Neural cell (in vitro differentiated cells): ENCODE data around the gene TMUB1. TPM values are rescaled to one million over a fixed set of nuclear protein-coding genes. Genes with fewer than 3 reads are reported as not detected.

Source experiments
- H2AFZ ChIP-seq: fragments of 200-600, 300-800 bp; sonication (generic), shearing (Covaris generic); 2 replicates; pipeline ENCODE4 v1.6.0; 2014; ENCODE audit warnings: low read depth, mild to moderate bottlenecking, antibody characterized with exemption, low read length, moderate library complexity
- H3F3A ChIP-seq: fragments of 200-600 bp; shearing (Covaris generic); 2 replicates; pipeline ENCODE4 v1.6.1; 2016; ENCODE audit warnings: mild to moderate bottlenecking, moderate library complexity, mixed read lengths, antibody characterized with exemption, low read length; ENCODE audit not compliant: insufficient read depth, poor library complexity, severe bottlenecking
- H3K27ac ChIP-seq: fragments of 200-600, 300-800 bp; sonication (generic), shearing (Covaris generic); 2 replicates; pipeline ENCODE4 v1.5.1; 2014; ENCODE audit warnings: mild to moderate bottlenecking, low read length, moderate library complexity
- H3K27me3 ChIP-seq: fragments of 300-800, 200-600 bp; sonication (generic), shearing (Covaris generic); 2 replicates; pipeline ENCODE4 v1.6.0; 2014; ENCODE audit warnings: mild to moderate bottlenecking, low read depth, low read length, moderate library complexity; ENCODE audit not compliant: insufficient read depth
- H3K36me3 ChIP-seq: fragments of 300-800, 200-600 bp; sonication (generic), shearing (Covaris generic); 2 replicates; pipeline ENCODE4 v1.5.1; 2014; ENCODE audit warnings: mild to moderate bottlenecking, antibody characterized with exemption, low read length, moderate library complexity; ENCODE audit not compliant: insufficient read depth
- H3K4me2 ChIP-seq: fragments of 300-800, 200-600 bp; sonication (generic), shearing (Covaris generic); 2 replicates; pipeline ENCODE4 v1.6.0; 2014; ENCODE audit warnings: mild to moderate bottlenecking, low read length
- H3K4me3 ChIP-seq: fragments of 300-800, 200-600 bp; sonication (generic), shearing (Covaris generic); 2 replicates; pipeline ENCODE4 v1.5.1; 2014; ENCODE audit warnings: mild to moderate bottlenecking, low read length, moderate library complexity
- H3K79me2 ChIP-seq: fragments of 200-600 bp; shearing (Covaris generic); replicated peaks from 2 replicates; pipeline ENCODE4 v1.6.0; 2014; ENCODE audit warnings: mild to moderate bottlenecking, low read length, moderate library complexity; ENCODE audit not compliant: insufficient read depth
- H3K9ac ChIP-seq: fragments of 300-800, 200-600 bp; sonication (generic), shearing (Covaris generic); 2 replicates; pipeline ENCODE4 v1.6.1; 2016; ENCODE audit warnings: mild to moderate bottlenecking, low read length, mixed read lengths
- H3K9me2 ChIP-seq: fragments of 200-600 bp; shearing (Covaris generic); 2 replicates; pipeline ENCODE4 v1.6.1; 2016; ENCODE audit warnings: mild to moderate bottlenecking, low read length, mixed read lengths; ENCODE audit not compliant: insufficient read depth
- H3K9me3 ChIP-seq: fragments of 200-600, 300-800 bp; sonication (generic), shearing (Covaris generic); 2 replicates; pipeline ENCODE4 v1.6.1; 2016; ENCODE audit warnings: mild to moderate bottlenecking, mixed run types, low read length, moderate library complexity, mixed read lengths
- H4K20me1 ChIP-seq: fragments of 200-600 bp; shearing (Covaris generic); 2 replicates; pipeline ENCODE4 v1.6.1; 2016; ENCODE audit warnings: mild to moderate bottlenecking, mixed run types; ENCODE audit not compliant: insufficient read depth
- EP300 ChIP-seq: fragments of 450-650 bp; conservative IDR thresholded peaks from 2 replicates; pipeline ENCODE4 v1.6.1; 2014; ENCODE audit warnings: antibody characterized with exemption, mild to moderate bottlenecking, moderate library complexity; ENCODE audit not compliant: poor library complexity, severe bottlenecking
- EZH2 ChIP-seq: fragments of 200-600, 300-800 bp; shearing (Covaris generic), sonication (generic); IDR thresholded peaks from 2 replicates; pipeline ENCODE4 v1.6.1; 2014; ENCODE audit warnings: antibody characterized with exemption, low read length, borderline replicate concordance, mild to moderate bottlenecking; ENCODE audit not compliant: insufficient read depth, poor library complexity, severe bottlenecking
- MXI1 ChIP-seq: fragments of 450-650 bp; conservative IDR thresholded peaks from 2 replicates; pipeline ENCODE4 v1.6.1; 2014; ENCODE audit warnings: antibody characterized with exemption, mild to moderate bottlenecking; ENCODE audit not compliant: poor library complexity, severe bottlenecking
- POLR2AphosphoS5 ChIP-seq: IDR thresholded peaks from 2 replicates; pipeline ENCODE4 v1.6.1; 2012
- RAD21 ChIP-seq: fragments of 450-650 bp; conservative IDR thresholded peaks from 2 replicates; pipeline ENCODE4 v1.6.1; 2014; ENCODE audit warnings: antibody characterized with exemption, mild to moderate bottlenecking, moderate library complexity
- SMC3 ChIP-seq: fragments of 450-650 bp; conservative IDR thresholded peaks from 2 replicates; pipeline ENCODE4 v1.6.1; 2014; ENCODE audit warnings: antibody characterized with exemption, mild to moderate bottlenecking, moderate library complexity; ENCODE audit not compliant: poor library complexity
- TAF1 ChIP-seq: IDR thresholded peaks from 2 replicates; pipeline ENCODE4 v1.6.1; 2012; ENCODE audit warnings: low read depth
- polyA plus RNA-seq: library from polyadenylated mRNA; depleted of rRNA; stranded (reverse); fragments of >200 nt; gene quantifications from 2 replicates; pipeline ENCODE4 v1.2.3, GENCODE V29; 2014
- TF ChIP-seq, protein P1 (sequence below): fragments of 450-650 bp; IDR thresholded peaks from 2 replicates; pipeline ENCODE4 v1.5.1; 2014; ENCODE audit warnings: antibody characterized with exemption, mild to moderate bottlenecking, moderate library complexity; ENCODE audit not compliant: poor library complexity, severe bottlenecking
- TF ChIP-seq, protein P2 (sequence below): IDR thresholded peaks from 2 replicates; pipeline ENCODE4 v1.6.1; 2012; ENCODE audit warnings: borderline replicate concordance

TMUB1 gene
- polyA plus RNA-seq, 1 donor from 2014 or later: 35.2 TPM

DNA sequence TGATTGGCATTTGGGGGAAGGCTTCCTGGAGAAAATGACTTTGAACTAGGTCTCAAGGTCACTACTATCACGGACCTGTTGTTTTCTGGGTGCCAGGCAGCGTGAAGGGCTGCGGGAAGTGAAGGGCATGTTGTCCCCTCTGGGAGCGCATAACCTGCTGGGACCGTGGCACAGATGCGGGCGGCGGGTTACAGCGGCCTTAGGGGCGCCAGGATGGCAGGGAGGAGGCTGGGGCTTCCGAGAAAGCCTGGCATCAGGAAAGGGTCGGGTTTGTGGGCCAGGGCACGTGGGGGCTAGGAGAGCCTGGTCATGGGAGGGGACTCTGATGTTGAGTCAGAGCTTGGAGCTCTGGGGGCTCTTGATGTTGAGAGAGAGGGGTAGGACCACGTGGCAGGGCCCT, 17.8 kb downstream of the TMUB1 start:
- no peak overlapping the region for H3K9ac ChIP-seq
- TF ChIP-seq EP300 (no peak), SMC3 (no peak), EZH2 (no peak), TAF1 (no peak), RAD21 (no peak), POLR2AphosphoS5 (no peak), MXI1 (no peak)
- TF ChIP-seq, protein P1, sequence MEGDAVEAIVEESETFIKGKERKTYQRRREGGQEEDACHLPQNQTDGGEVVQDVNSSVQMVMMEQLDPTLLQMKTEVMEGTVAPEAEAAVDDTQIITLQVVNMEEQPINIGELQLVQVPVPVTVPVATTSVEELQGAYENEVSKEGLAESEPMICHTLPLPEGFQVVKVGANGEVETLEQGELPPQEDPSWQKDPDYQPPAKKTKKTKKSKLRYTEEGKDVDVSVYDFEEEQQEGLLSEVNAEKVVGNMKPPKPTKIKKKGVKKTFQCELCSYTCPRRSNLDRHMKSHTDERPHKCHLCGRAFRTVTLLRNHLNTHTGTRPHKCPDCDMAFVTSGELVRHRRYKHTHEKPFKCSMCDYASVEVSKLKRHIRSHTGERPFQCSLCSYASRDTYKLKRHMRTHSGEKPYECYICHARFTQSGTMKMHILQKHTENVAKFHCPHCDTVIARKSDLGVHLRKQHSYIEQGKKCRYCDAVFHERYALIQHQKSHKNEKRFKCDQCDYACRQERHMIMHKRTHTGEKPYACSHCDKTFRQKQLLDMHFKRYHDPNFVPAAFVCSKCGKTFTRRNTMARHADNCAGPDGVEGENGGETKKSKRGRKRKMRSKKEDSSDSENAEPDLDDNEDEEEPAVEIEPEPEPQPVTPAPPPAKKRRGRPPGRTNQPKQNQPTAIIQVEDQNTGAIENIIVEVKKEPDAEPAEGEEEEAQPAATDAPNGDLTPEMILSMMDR: no peak
- TF ChIP-seq, protein P2, sequence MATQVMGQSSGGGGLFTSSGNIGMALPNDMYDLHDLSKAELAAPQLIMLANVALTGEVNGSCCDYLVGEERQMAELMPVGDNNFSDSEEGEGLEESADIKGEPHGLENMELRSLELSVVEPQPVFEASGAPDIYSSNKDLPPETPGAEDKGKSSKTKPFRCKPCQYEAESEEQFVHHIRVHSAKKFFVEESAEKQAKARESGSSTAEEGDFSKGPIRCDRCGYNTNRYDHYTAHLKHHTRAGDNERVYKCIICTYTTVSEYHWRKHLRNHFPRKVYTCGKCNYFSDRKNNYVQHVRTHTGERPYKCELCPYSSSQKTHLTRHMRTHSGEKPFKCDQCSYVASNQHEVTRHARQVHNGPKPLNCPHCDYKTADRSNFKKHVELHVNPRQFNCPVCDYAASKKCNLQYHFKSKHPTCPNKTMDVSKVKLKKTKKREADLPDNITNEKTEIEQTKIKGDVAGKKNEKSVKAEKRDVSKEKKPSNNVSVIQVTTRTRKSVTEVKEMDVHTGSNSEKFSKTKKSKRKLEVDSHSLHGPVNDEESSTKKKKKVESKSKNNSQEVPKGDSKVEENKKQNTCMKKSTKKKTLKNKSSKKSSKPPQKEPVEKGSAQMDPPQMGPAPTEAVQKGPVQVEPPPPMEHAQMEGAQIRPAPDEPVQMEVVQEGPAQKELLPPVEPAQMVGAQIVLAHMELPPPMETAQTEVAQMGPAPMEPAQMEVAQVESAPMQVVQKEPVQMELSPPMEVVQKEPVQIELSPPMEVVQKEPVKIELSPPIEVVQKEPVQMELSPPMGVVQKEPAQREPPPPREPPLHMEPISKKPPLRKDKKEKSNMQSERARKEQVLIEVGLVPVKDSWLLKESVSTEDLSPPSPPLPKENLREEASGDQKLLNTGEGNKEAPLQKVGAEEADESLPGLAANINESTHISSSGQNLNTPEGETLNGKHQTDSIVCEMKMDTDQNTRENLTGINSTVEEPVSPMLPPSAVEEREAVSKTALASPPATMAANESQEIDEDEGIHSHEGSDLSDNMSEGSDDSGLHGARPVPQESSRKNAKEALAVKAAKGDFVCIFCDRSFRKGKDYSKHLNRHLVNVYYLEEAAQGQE: no peak
- H3K79me2 ChIP-seq: no peaks in the 10 kb centered on the region
- H3F3A ChIP-seq: no peaks in the 10 kb centered on the region
- H3K4me2 ChIP-seq: no peak overlapping the region
- H3K9me3 ChIP-seq: no peaks in the 10 kb centered on the region
- H3K9me2 ChIP-seq: no peaks in the 10 kb centered on the region
- H3K4me3 ChIP-seq: no peak overlapping the region
- H3K27ac ChIP-seq: no peak overlapping the region
- peaks cover under 1% of the 10 kb centered on the region for H3K27me3 ChIP-seq
- H2AFZ ChIP-seq: no peak overlapping the region
- H3K36me3 ChIP-seq: no peaks in the 10 kb centered on the region
- H4K20me1 ChIP-seq: no peaks in the 10 kb centered on the region

DNA sequence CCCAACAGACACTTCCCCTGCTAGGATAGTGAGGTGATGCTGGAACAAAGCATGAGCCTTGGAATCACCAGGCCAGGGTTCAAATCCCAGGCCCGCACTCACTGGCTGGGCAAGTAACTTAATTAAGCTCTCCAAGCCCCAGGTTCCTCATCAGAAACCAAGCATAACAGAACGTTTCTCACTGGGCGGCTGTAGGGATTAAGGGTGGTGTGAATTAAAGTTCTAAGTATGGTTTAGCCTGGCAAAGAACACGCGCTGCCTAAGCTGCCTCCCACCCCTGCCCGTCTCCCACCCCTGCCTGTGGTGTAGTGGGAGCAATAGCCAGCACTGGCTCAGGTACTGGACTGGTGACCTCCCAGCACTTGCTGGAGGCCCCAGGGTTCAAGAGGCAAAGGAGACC, 18.3 kb downstream of the TMUB1 start:
- Histone ChIP-seq H3K27me3 (peaks cover 5% of the 10 kb centered on the region), H3K9ac (no peak overlapping the region), H3K9me3 (no peaks in the 10 kb centered on the region), H3K4me2 (no peak overlapping the region), H3K36me3 (no peaks in the 10 kb centered on the region), H3K79me2 (no peaks in the 10 kb centered on the region), H4K20me1 (no peaks in the 10 kb centered on the region), H2AFZ (no peak overlapping the region), H3F3A (no peaks in the 10 kb centered on the region), H3K4me3 (no peak overlapping the region), H3K9me2 (no peaks in the 10 kb centered on the region), H3K27ac (no peak overlapping the region)
- TF ChIP-seq, protein P2: no peak
- no peak for TF ChIP-seq RAD21
- no peak for TF ChIP-seq MXI1
- no peak for TF ChIP-seq TAF1
- TF ChIP-seq, protein P1: no peak
- TF ChIP-seq EP300: no peak
- TF ChIP-seq POLR2AphosphoS5: no peak
